ENCODE measurements around the gene GREB1L. TPM values are rescaled to one million over a fixed set of nuclear protein-coding genes. Genes with fewer than 3 reads are reported as not detected.

The GREB1L gene
- total RNA-seq, 1 donor from 2014 or later: 0.79 TPM

- H3K27me3 ChIP-seq (ENCODE audit: control insufficient read depth, insufficient read depth, low read length): no peaks in the 10 kb centered on the region
- H3K4me3 ChIP-seq (ENCODE audit: low read depth, low read length): no peak overlapping the region
- no peaks in the 10 kb centered on the region for H3K36me3 ChIP-seq (ENCODE audit: control insufficient read depth, insufficient read depth, low read length)
- no peak for DNase-seq (ENCODE audit: low read depth)
- no peak for TF ChIP-seq CTCF (IDR thresholded peaks at IDR 0.05; ENCODE audit: insufficient read depth, low read length, severe bottlenecking)
- FAIRE-seq: no peak
These were observed 214.6 kb downstream of the GREB1L start for GRCh38 chr18:21456428-21457178.

- Histone ChIP-seq H3K27me3 (ENCODE audit: control insufficient read depth, insufficient read depth, low read length) (no peaks in the 10 kb centered on the region), H3K4me3 (ENCODE audit: low read depth, low read length) (no peak overlapping the region), H3K36me3 (ENCODE audit: control insufficient read depth, insufficient read depth, low read length) (no peaks in the 10 kb centered on the region)
- FAIRE-seq (no peak), DNase-seq (ENCODE audit: low read depth) (no peak)
- TF ChIP-seq CTCF (IDR thresholded peaks at IDR 0.05; ENCODE audit: insufficient read depth, low read length, severe bottlenecking): no peak
These were observed 215.1 kb downstream of the GREB1L start for GRCh38 chr18:21457179-21457535.

- Histone ChIP-seq H3K4me3 (ENCODE audit: low read depth, low read length) (no peak overlapping the region), H3K36me3 (ENCODE audit: control insufficient read depth, insufficient read depth, low read length) (no peaks in the 10 kb centered on the region), H3K27me3 (ENCODE audit: control insufficient read depth, insufficient read depth, low read length) (no peaks in the 10 kb centered on the region)
- DNase-seq (ENCODE audit: low read depth): no peak
- no peak for TF ChIP-seq CTCF (IDR thresholded peaks at IDR 0.05; ENCODE audit: insufficient read depth, low read length, severe bottlenecking)
- FAIRE-seq: no peak
These were observed 216.3 kb downstream of the GREB1L start for GRCh38 chr18:21458310-21458709.

- no peak for TF ChIP-seq CTCF (IDR thresholded peaks at IDR 0.05; ENCODE audit: insufficient read depth, low read length, severe bottlenecking)
- H3K36me3 ChIP-seq (ENCODE audit: control insufficient read depth, insufficient read depth, low read length): no peaks in the 10 kb centered on the region
- DNase-seq (ENCODE audit: low read depth) (no peak), FAIRE-seq (no peak)
- no peak overlapping the region for H3K4me3 ChIP-seq (ENCODE audit: low read depth, low read length)
- H3K27me3 ChIP-seq (ENCODE audit: control insufficient read depth, insufficient read depth, low read length): no peaks in the 10 kb centered on the region
These were observed 216.8 kb downstream of the GREB1L start for GRCh38 chr18:21458788-21459187.

GRCh38 chr18:21459706-21460286 is 217.8 kb downstream of the GREB1L start:
- Histone ChIP-seq H3K27me3 (ENCODE audit: control insufficient read depth, insufficient read depth, low read length) (no peaks in the 10 kb centered on the region), H3K36me3 (ENCODE audit: control insufficient read depth, insufficient read depth, low read length) (no peaks in the 10 kb centered on the region), H3K4me3 (ENCODE audit: low read depth, low read length) (no peak overlapping the region)
- DNase-seq (ENCODE audit: low read depth) (no peak), FAIRE-seq (no peak)
- no peak for TF ChIP-seq CTCF (IDR thresholded peaks at IDR 0.05; ENCODE audit: insufficient read depth, low read length, severe bottlenecking)

Data from bronchial epithelial cell (primary cell).